GM12801 (cell line): ENCODE measurements around the gene DLG5.

Experiments used
- TF ChIP-seq, protein P1 (sequence below): IDR thresholded peaks from one replicate; pipeline ENCODE4 v1.5.1; 2011; ENCODE audit warnings: control low read depth; ENCODE audit not compliant: insufficient read length; ENCODE audit errors: extremely low read depth

Gene DLG5

DNA sequence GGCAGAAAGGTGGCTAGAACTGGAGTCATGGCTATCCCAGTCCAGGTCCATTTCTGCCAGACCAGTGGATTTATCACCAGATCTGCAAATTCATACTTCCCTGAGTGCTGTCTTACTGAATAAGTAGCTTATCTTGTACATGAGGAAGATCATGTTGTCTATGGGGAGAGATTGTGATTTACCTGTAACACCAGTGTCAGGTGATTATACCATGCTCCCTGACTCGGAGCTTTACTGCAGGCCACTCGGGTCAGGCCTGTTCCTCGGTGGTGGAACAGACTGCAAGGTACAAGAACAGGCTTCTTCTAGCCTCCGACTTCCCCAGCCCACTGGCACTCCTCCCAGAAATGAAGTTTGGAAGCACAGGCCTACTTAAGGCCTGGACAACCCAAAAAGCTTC, 42.6 kb upstream of the DLG5 start:
- TF ChIP-seq, protein P1, sequence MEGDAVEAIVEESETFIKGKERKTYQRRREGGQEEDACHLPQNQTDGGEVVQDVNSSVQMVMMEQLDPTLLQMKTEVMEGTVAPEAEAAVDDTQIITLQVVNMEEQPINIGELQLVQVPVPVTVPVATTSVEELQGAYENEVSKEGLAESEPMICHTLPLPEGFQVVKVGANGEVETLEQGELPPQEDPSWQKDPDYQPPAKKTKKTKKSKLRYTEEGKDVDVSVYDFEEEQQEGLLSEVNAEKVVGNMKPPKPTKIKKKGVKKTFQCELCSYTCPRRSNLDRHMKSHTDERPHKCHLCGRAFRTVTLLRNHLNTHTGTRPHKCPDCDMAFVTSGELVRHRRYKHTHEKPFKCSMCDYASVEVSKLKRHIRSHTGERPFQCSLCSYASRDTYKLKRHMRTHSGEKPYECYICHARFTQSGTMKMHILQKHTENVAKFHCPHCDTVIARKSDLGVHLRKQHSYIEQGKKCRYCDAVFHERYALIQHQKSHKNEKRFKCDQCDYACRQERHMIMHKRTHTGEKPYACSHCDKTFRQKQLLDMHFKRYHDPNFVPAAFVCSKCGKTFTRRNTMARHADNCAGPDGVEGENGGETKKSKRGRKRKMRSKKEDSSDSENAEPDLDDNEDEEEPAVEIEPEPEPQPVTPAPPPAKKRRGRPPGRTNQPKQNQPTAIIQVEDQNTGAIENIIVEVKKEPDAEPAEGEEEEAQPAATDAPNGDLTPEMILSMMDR: no peak

DNA sequence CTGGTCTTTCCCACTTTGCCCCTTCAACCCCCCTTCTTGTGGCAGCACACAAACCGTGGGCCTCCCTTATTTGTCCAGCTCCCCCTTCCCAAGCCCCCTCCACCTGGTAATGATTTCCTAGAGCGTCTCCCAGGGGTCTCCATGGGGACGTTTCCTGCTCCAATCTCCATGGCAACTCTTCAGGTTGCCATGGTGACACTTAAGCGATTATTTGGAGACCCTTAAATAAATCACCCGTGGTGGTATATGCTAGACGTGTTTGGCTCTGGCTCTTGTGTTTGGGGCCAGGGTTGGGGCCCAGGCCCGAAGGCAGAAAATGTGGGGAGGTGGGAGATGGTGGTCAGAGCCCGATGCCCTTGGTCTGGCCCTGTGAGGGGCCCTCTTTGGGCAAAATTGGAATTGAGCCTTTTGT, 41.1 kb upstream of the DLG5 start:
- TF ChIP-seq, protein P1: no peak

DNA sequence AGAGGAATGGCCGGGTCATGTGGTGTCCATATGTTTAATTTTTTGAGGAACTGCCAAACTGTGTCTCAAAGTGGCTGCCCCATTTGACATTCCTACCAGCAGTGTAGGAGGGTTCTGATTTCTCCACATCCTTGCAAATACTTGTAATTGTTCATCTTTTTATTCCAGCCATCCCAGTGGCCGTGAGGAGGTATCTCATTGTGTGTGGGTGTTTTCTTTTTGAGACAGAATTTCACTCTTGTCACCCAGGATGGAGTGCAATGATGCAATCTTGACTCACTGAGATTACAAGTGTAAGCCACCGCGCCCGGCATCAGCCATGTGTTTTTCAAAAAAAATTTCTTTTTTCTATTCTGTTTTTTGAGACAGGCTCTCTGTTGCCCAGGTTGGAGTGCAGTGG, 38.7 kb upstream of the DLG5 start:
- TF ChIP-seq, protein P1: no peak

DNA sequence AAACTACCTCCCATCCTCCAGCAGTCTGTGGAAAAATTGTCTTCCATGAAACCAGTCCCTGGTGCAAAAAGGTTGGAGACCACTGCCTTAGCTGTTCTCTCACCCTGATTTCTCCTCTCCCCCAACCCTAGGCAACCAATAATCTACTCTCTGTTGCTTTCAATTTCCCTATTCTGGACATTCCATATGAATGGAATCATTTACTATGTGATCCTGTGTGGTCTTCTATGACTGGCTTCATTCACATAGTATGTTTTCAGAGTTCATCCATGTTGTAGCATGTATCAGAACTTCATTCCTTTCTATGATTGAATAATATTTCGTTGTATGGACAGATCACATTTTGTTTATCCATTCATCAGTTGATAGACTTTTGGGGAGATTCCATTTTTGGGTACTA, 38.3 kb upstream of the DLG5 start:
- TF ChIP-seq, protein P1: no peak

DNA sequence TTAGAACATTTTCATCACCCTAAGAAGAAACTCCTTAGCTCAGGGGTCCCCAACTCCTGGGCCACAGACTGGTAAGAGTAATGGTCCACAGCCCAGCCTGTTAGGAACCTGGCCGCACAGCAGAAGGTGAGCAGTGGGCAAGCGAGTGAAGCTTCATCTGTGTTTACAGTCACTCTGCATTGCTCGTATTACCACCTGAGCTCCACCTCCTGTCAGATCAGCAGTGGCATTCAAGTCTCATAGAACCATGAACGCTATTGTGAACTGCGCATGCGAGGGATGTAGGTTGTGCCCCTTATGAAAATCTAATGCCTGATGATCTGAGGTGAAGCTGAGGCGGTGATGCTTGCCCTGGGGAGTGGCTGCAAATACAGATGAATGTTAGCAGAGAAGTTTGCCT, 37.3 kb upstream of the DLG5 start:
- TF ChIP-seq, protein P1: no peak

DNA sequence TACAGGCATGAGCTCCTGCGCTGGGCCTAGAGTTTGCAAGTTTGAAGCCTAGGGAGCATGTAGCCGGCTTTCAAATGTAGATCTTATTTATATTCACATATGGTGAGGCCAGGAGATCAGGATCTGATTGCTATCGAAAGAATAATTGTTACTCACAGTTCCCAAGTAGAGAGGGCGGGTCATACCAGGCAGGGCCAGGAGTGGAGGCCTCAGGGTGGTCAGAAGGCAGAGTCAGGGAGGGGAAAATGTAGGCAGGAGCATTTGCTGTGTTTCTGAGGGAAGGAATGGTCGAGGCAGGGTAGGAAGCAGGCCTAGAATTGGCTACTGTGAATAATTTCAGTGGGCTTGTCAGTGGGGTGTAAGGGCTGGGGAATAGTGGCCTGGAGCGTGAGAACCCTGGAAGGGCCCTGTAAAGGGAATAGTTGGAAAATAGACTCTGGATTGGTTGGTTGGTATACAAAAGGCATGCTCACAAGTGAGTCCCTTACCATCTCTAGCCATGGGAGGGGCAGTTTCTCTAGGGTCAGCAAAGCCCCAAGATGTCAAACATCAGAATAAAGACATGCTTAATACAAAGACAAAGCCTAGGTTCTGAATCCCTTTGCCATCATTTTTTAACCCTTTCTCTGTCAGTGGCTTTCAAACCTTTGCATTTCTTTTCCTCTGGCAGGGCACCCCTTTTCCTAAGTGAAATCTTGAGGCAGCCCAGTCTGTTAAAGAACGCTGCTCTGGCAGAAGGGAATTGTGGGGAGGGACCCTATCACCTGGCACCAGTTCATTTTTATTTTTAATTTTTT, 36.0 kb upstream of the DLG5 start:
- TF ChIP-seq, protein P1: no peak

DNA sequence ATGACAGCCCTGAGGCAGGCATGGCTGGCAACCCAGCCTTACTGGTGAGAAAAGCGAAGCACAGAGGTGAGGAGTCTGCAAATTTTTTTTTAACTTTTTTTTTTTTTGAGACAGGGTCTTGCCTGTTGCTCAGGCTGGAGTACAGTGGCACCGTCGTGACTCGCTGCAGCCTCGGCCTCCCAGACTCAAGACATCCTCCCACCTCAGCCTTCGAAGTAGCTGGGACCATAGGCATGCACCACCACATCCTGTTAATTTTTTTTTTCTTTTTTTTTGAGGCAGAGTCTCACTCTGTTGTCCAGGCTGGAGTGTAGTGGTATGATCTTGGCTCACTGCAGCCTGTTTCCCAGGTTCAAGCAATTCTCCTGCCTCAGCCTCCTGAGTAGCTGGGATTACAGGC, 35.1 kb upstream of the DLG5 start:
- TF ChIP-seq, protein P1: no peak
